HEK293 (cell line): ENCODE data around the gene DVL1.

ENCODE experiments used
- BCL11A ChIP-seq: fragments of 450-650 bp; formaldehyde crosslinking; IDR thresholded peaks from 2 replicates; pipeline ENCODE4 v1.5.1; 2016; ENCODE audit warnings: low read depth, missing biosample characterization, missing genetic modification characterization
- EGR2 ChIP-seq: fragments of 450-650 bp; formaldehyde crosslinking; IDR thresholded peaks from 2 replicates; pipeline ENCODE4 v1.5.1; 2016; ENCODE audit warnings: low read depth, missing biosample characterization, missing genetic modification characterization
- GLI2 ChIP-seq: fragments of 450-650 bp; formaldehyde crosslinking; IDR thresholded peaks from 2 replicates; pipeline ENCODE4; 2017; ENCODE audit warnings: missing biosample characterization, missing genetic modification characterization, low read depth, borderline replicate concordance
- GLIS2 ChIP-seq: fragments of 450-650 bp; formaldehyde crosslinking; IDR thresholded peaks from 2 replicates; pipeline ENCODE4 v1.5.1; 2016; ENCODE audit warnings: missing biosample characterization, missing genetic modification characterization
- HOXC10 ChIP-seq: sonication (generic); formaldehyde crosslinking; IDR thresholded peaks from 2 replicates; pipeline ENCODE4 v1.8.1; 2023; ENCODE audit warnings: mild to moderate bottlenecking, missing genetic modification reagents
- ZBTB20 ChIP-seq: fragments of 450-650 bp; formaldehyde crosslinking; IDR thresholded peaks from 2 replicates; pipeline ENCODE4 v1.5.1; 2016; ENCODE audit warnings: missing biosample characterization, missing genetic modification characterization
- ZBTB48 ChIP-seq: fragments of 450-650 bp; formaldehyde crosslinking; IDR thresholded peaks from 2 replicates; pipeline ENCODE4 v1.5.1; 2016; ENCODE audit warnings: missing biosample characterization, missing genetic modification characterization
- ZBTB7A ChIP-seq: fragments of 450-650 bp; formaldehyde crosslinking; IDR thresholded peaks from 2 replicates; pipeline ENCODE4 v1.5.1; 2016; ENCODE audit warnings: low read depth, missing biosample characterization, missing genetic modification characterization
- ZFHX2 ChIP-seq: fragments of 450-650 bp; formaldehyde crosslinking; conservative IDR thresholded peaks from 2 replicates; pipeline ENCODE4 v1.5.1; 2016; ENCODE audit warnings: missing biosample characterization, missing genetic modification characterization
- ZNF10 ChIP-seq: fragments of 450-650 bp; formaldehyde crosslinking; IDR thresholded peaks from 2 replicates; pipeline ENCODE4 v1.5.1; 2017; ENCODE audit warnings: missing biosample characterization, missing genetic modification characterization
- ZNF155 ChIP-seq: fragments of 450-650 bp; formaldehyde crosslinking; IDR thresholded peaks from 2 replicates; pipeline ENCODE4 v1.5.1; 2016; ENCODE audit warnings: missing biosample characterization, missing genetic modification characterization
- ZNF157 ChIP-seq: fragments of 450-650 bp; formaldehyde crosslinking; IDR thresholded peaks from 2 replicates; pipeline ENCODE4 v1.5.1; 2016; ENCODE audit warnings: missing biosample characterization, missing genetic modification characterization
- ZNF211 ChIP-seq: fragments of 450-650 bp; formaldehyde crosslinking; IDR thresholded peaks from 2 replicates; pipeline ENCODE4 v1.5.1; 2016; ENCODE audit warnings: low read depth, missing biosample characterization, missing genetic modification characterization
- ZNF223 ChIP-seq: fragments of 450-650 bp; formaldehyde crosslinking; IDR thresholded peaks from 2 replicates; pipeline ENCODE4 v1.5.1; 2016; ENCODE audit warnings: missing biosample characterization, missing genetic modification characterization
- ZNF24 ChIP-seq: fragments of 450-650 bp; formaldehyde crosslinking; IDR thresholded peaks from 2 replicates; pipeline ENCODE4 v1.5.1; 2016; ENCODE audit warnings: missing biosample characterization, missing genetic modification characterization
- ZNF266 ChIP-seq: fragments of 450-650 bp; formaldehyde crosslinking; IDR thresholded peaks from 2 replicates; pipeline ENCODE4 v1.5.1; 2016; ENCODE audit warnings: missing biosample characterization, missing genetic modification characterization, low read depth
- ZNF274 ChIP-seq, 2 experiments: fragments of 200-500 bp in 1 of 2; fragments of 450-650 bp in 1 of 2; sonication (Bioruptor generic) in 1 of 2; formaldehyde crosslinking in 1 of 2; IDR thresholded peaks; 2 replicates each; pipeline versions ENCODE4 v1.5.1 to v1.6.1; 2014 to 2016; ENCODE audit warnings: borderline replicate concordance in 1 of 2, inconsistent platforms in 1 of 2, low read length in 1 of 2, missing biosample characterization in 1 of 2, missing genetic modification characterization in 1 of 2
- ZNF311 ChIP-seq: fragments of 450-650 bp; formaldehyde crosslinking; IDR thresholded peaks from 2 replicates; pipeline ENCODE4 v1.5.1; 2017; ENCODE audit warnings: missing biosample characterization, missing genetic modification characterization, borderline replicate concordance
- ZNF324 ChIP-seq: fragments of 450-650 bp; formaldehyde crosslinking; IDR thresholded peaks from 2 replicates; pipeline ENCODE4 v1.5.1; 2016; ENCODE audit warnings: missing biosample characterization, missing genetic modification characterization
- ZNF335 ChIP-seq: fragments of 450-650 bp; formaldehyde crosslinking; conservative IDR thresholded peaks from 2 replicates; pipeline ENCODE4 v1.5.1; 2016; ENCODE audit warnings: missing biosample characterization, missing genetic modification characterization
- ZNF394 ChIP-seq: fragments of 450-650 bp; formaldehyde crosslinking; IDR thresholded peaks from 2 replicates; pipeline ENCODE4 v1.5.1; 2016; ENCODE audit warnings: missing biosample characterization, missing genetic modification characterization, mild to moderate bottlenecking, moderate library complexity, borderline replicate concordance
- ZNF473 ChIP-seq: fragments of 450-650 bp; formaldehyde crosslinking; IDR thresholded peaks from 2 replicates; pipeline ENCODE4 v1.5.1; 2017; ENCODE audit warnings: missing biosample characterization, missing genetic modification characterization
- ZNF560 ChIP-seq: fragments of 450-650 bp; formaldehyde crosslinking; IDR thresholded peaks from 2 replicates; pipeline ENCODE4 v1.5.1; 2017; ENCODE audit warnings: missing biosample characterization, missing genetic modification characterization, borderline replicate concordance
- ZNF626 ChIP-seq: fragments of 450-650 bp; sonication (Bioruptor Pico); formaldehyde crosslinking; IDR thresholded peaks from 2 replicates; pipeline ENCODE4 v1.5.1; 2018; ENCODE audit warnings: missing biosample characterization, missing genetic modification characterization, inconsistent platforms
- ZNF629 ChIP-seq: fragments of 450-650 bp; formaldehyde crosslinking; IDR thresholded peaks from 2 replicates; pipeline ENCODE4 v1.5.1; 2017; ENCODE audit warnings: missing biosample characterization, missing genetic modification characterization
- ZNF654 ChIP-seq: fragments of 450-650 bp; formaldehyde crosslinking; IDR thresholded peaks from 2 replicates; pipeline ENCODE4 v1.5.1; 2016; ENCODE audit warnings: low read depth, missing biosample characterization, missing genetic modification characterization
- ZNF664 ChIP-seq: fragments of 450-650 bp; formaldehyde crosslinking; IDR thresholded peaks from 2 replicates; pipeline ENCODE4 v1.5.1; 2016; ENCODE audit warnings: missing biosample characterization, missing genetic modification characterization
- ZNF792 ChIP-seq: fragments of 450-650 bp; formaldehyde crosslinking; IDR thresholded peaks from 2 replicates; pipeline ENCODE4 v1.5.1; 2016; ENCODE audit warnings: missing biosample characterization, missing genetic modification characterization
- TF ChIP-seq, protein P1 (sequence below): fragments of 450-650 bp; formaldehyde crosslinking; IDR thresholded peaks from 2 replicates; pipeline ENCODE4 v1.5.1; 2016; ENCODE audit warnings: missing biosample characterization, missing genetic modification characterization, low read depth
- TF ChIP-seq, protein P2 (sequence below): fragments of 450-650 bp; formaldehyde crosslinking; IDR thresholded peaks from 2 replicates; pipeline ENCODE4 v1.5.1; 2016; ENCODE audit warnings: missing biosample characterization, missing genetic modification characterization
- TF ChIP-seq, protein P3 (sequence below): fragments of 450-650 bp; formaldehyde crosslinking; IDR thresholded peaks from 2 replicates; pipeline ENCODE4 v1.5.1; 2017; ENCODE audit warnings: missing biosample characterization, missing genetic modification characterization
- TF ChIP-seq, protein P4 (sequence below): fragments of 450-650 bp; formaldehyde crosslinking; IDR thresholded peaks from 2 replicates; pipeline ENCODE4 v1.5.1; 2016; ENCODE audit warnings: missing biosample characterization, missing genetic modification characterization

The DVL1 gene

DNA sequence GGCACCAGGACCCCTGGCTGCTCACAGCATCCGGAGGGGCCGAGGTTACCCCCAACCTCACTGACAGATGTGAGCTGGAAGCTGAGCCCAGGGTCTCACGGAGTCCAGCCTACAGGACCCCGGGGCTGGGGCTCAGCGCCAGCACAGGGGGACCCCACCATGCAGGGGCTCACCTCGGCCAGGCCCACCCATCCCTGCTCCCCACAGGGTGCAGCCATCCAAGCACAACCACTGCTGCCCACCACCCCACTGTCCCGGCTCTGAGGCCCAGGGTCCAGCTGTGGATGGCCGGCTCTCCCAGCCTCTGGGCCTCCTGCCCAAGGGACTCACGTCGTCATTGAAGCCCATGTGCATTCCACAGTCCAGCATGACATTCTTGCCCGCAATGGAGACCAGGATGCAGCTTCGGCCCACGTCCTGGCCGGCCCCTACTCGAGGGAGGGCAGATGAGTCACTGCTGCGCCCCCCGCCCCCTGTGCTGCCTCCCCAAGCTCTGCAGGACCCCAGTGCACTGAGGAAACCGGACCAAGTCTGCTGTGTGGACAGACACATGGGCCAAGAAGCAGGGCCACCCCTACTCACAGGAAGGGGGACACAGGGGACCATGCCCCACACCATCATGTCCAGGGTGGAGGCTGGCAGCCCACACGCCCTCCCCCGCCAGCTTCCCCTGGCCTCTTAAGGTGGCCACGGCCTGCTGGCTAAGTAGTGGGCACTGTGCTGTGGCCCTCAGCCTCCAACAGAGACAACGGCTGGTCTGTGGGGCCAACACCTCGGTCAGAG, 28.4 kb downstream of the DVL1 start (continued):
- TF ChIP-seq ZNF335 = no peak
- TF ChIP-seq ZNF473 = no peak
- no peak for TF ChIP-seq ZNF223 (tag by site-specific recombination)
- no peak for TF ChIP-seq ZNF394 (tag by site-specific recombination)
- no peak for TF ChIP-seq ZNF155
- TF ChIP-seq ZNF311 (tag by site-specific recombination) = no peak
- peak; percentile 57 for TF ChIP-seq ZFHX2 (tag by site-specific recombination)
- TF ChIP-seq, protein P1, sequence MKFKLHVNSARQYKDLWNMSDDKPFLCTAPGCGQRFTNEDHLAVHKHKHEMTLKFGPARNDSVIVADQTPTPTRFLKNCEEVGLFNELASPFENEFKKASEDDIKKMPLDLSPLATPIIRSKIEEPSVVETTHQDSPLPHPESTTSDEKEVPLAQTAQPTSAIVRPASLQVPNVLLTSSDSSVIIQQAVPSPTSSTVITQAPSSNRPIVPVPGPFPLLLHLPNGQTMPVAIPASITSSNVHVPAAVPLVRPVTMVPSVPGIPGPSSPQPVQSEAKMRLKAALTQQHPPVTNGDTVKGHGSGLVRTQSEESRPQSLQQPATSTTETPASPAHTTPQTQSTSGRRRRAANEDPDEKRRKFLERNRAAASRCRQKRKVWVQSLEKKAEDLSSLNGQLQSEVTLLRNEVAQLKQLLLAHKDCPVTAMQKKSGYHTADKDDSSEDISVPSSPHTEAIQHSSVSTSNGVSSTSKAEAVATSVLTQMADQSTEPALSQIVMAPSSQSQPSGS (tag by site-specific recombination) = no peak
- TF ChIP-seq BCL11A (tag by site-specific recombination) = 0 out of 2 replicates have a peak, but pooled peaks have one; percentile 6
- no peak for TF ChIP-seq ZNF654 (tag by site-specific recombination)
- 0 out of 2 replicates have a peak, but pooled peaks have one; percentile 40 for TF ChIP-seq ZNF10 (tag by site-specific recombination)
- TF ChIP-seq, protein P2, sequence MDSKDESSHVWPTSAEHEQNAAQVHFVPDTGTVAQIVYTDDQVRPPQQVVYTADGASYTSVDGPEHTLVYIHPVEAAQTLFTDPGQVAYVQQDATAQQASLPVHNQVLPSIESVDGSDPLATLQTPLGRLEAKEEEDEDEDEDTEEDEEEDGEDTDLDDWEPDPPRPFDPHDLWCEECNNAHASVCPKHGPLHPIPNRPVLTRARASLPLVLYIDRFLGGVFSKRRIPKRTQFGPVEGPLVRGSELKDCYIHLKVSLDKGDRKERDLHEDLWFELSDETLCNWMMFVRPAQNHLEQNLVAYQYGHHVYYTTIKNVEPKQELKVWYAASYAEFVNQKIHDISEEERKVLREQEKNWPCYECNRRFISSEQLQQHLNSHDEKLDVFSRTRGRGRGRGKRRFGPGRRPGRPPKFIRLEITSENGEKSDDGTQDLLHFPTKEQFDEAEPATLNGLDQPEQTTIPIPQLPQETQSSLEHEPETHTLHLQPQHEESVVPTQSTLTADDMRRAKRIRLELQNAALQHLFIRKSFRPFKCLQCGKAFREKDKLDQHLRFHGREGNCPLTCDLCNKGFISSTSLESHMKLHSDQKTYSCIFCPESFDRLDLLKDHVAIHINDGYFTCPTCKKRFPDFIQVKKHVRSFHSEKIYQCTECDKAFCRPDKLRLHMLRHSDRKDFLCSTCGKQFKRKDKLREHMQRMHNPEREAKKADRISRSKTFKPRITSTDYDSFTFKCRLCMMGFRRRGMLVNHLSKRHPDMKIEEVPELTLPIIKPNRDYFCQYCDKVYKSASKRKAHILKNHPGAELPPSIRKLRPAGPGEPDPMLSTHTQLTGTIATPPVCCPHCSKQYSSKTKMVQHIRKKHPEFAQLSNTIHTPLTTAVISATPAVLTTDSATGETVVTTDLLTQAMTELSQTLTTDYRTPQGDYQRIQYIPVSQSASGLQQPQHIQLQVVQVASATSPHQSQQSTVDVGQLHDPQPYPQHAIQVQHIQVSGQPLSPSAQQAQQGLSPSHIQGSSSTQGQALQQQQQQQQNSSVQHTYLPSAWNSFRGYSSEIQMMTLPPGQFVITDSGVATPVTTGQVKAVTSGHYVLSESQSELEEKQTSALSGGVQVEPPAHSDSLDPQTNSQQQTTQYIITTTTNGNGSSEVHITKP = no peak
- TF ChIP-seq, protein P3, sequence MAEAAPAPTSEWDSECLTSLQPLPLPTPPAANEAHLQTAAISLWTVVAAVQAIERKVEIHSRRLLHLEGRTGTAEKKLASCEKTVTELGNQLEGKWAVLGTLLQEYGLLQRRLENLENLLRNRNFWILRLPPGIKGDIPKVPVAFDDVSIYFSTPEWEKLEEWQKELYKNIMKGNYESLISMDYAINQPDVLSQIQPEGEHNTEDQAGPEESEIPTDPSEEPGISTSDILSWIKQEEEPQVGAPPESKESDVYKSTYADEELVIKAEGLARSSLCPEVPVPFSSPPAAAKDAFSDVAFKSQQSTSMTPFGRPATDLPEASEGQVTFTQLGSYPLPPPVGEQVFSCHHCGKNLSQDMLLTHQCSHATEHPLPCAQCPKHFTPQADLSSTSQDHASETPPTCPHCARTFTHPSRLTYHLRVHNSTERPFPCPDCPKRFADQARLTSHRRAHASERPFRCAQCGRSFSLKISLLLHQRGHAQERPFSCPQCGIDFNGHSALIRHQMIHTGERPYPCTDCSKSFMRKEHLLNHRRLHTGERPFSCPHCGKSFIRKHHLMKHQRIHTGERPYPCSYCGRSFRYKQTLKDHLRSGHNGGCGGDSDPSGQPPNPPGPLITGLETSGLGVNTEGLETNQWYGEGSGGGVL (tag by site-specific recombination) = no peak
- no peak for TF ChIP-seq ZNF664 (tag by site-specific recombination)
- no peak for TF ChIP-seq ZNF629
- no peak for TF ChIP-seq ZNF24 (tag by site-specific recombination)
- no peak for TF ChIP-seq ZBTB48 (tag by site-specific recombination)
- no peak for TF ChIP-seq ZNF211 (tag by site-specific recombination)
- TF ChIP-seq, protein P4, sequence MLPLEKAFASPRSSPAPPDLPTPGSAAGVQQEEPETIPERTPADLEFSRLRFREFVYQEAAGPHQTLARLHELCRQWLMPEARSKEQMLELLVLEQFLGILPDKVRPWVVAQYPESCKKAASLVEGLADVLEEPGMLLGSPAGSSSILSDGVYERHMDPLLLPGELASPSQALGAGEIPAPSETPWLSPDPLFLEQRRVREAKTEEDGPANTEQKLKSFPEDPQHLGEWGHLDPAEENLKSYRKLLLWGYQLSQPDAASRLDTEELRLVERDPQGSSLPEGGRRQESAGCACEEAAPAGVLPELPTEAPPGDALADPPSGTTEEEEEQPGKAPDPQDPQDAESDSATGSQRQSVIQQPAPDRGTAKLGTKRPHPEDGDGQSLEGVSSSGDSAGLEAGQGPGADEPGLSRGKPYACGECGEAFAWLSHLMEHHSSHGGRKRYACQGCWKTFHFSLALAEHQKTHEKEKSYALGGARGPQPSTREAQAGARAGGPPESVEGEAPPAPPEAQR (tag by site-specific recombination) = no peak
- TF ChIP-seq ZBTB20 (tag by site-specific recombination) = no peak
- TF ChIP-seq GLI2 (tag by site-specific recombination) = no peak
- peak; percentile 60 for TF ChIP-seq GLIS2
- TF ChIP-seq ZNF157 = no peak
- TF ChIP-seq ZNF560 (tag by site-specific recombination) = no peak
- TF ChIP-seq ZNF792 (tag by site-specific recombination) = no peak
- peak; percentile 12; the same call in 1 of the 2 replicates for TF ChIP-seq EGR2 (tag by site-specific recombination)
- no peak for TF ChIP-seq ZNF626
- no peak for TF ChIP-seq HOXC10 (CRISPR knock-in tag)
- TF ChIP-seq ZNF274 (IDR thresholded peaks at IDR 0.05; ENCODE audit: low read length) = no peak
- no peak for TF ChIP-seq ZNF274 (tag by site-specific recombination; IDR thresholded peaks at IDR 0.05; ENCODE audit: borderline replicate concordance)
- TF ChIP-seq ZNF324 (tag by site-specific recombination) = no peak
- TF ChIP-seq ZBTB7A (tag by site-specific recombination) = no peak
- no peak for TF ChIP-seq ZNF266 (tag by site-specific recombination)
- TF ChIP-seq, all 188 proteins: peak for 5
